HCT116 (cell line): ENCODE results near the gene NTSR1. TPM values are rescaled to one million over a fixed set of nuclear protein-coding genes. Genes with fewer than 3 reads are reported as not detected.

Experiments used
- ATAC-seq: fragments of 200-7000 bp; cut with Tn5 transposase; 2 replicates; pipeline ENCODE4 v1.9.1; 2020; ENCODE audit warnings: mild to moderate bottlenecking, moderate library complexity
- BruUV-seq: library from RNA; stranded (reverse); fragments of 400-500 nt; replicated peaks from 2 replicates; lab custom pipeline; 2021; lab: Mats Ljungman, UMichigan
- CTCF ChIA-PET: fragments of 300-600 bp; sonication (Branson Sonifier 250); formaldehyde crosslinking; loops from one replicate; lab custom pipeline; 2021; ENCODE audit warnings: antibody characterized with exemption; lab: Charles Lee
- POLR2A ChIA-PET: fragments of 300-600, 350-600 bp; sonication (Branson Sonifier 250); formaldehyde crosslinking; loops from one replicate; lab custom pipeline; 2021; ENCODE audit warnings: antibody characterized with exemption; lab: Charles Lee
- RAD21 ChIA-PET, 2 experiments: fragments of 300-600 bp; sonication (Branson Sonifier 250); formaldehyde crosslinking; loops; one replicate each; lab custom pipeline; 2023; ENCODE audit warnings: low total read pairs in 2 of 2; ENCODE audit not compliant: uncharacterized antibody in 2 of 2, unreplicated experiment in 2 of 2, low non-redundant PET in 1 of 2; lab: Charles Lee
- DNase-seq: peaks from one replicate; pipeline ENCODE4 v3.0.0-alpha.2; 2010; ENCODE audit warnings: low read depth, low spot score
- H2AFZ ChIP-seq: fragments of 200-600 bp; shearing (Covaris generic), sonication (generic); 2 replicates; pipeline ENCODE4 v1.6.1; 2017; ENCODE audit warnings: low read depth, mixed run types, mixed read lengths, antibody characterized with exemption, low read length; ENCODE audit not compliant: poor library complexity, severe bottlenecking
- H3K27ac ChIP-seq: 2 replicates; pipeline ENCODE4 v1.5.1; 2012; ENCODE audit warnings: low read depth, low read length
- H3K27me3 ChIP-seq: fragments of 200-600 bp; sonication (generic); 2 replicates; pipeline ENCODE4 v1.6.1; 2016; ENCODE audit warnings: mixed run types, low read length, mixed read lengths; ENCODE audit not compliant: insufficient read depth
- H3K36me3 ChIP-seq, 2 experiments: fragments of 200-500 bp in 1 of 2; fragments of 200-600 bp in 1 of 2; sonication (Bioruptor generic) in 1 of 2; sonication (generic) in 1 of 2; 2 replicates each; pipeline versions ENCODE4 v1.5.1 to v1.6.1; 2014 to 2016; ENCODE audit warnings: low read length in 2 of 2, inconsistent platforms in 1 of 2, mixed read lengths in 1 of 2, mixed run types in 1 of 2; ENCODE audit not compliant: insufficient read depth in 2 of 2, control insufficient read depth in 1 of 2
- H3K4me1 ChIP-seq, 2 experiments: fragments of 200-600 bp in 1 of 2; sonication (generic) in 1 of 2; 2 replicates each; pipeline versions ENCODE4 v1.5.1 to v1.6.1; 2012 to 2017; ENCODE audit warnings: low read length in 2 of 2, inconsistent platforms in 1 of 2, mild to moderate bottlenecking in 1 of 2, mixed read lengths in 1 of 2, mixed run types in 1 of 2, moderate library complexity in 1 of 2; ENCODE audit not compliant: insufficient read depth in 2 of 2, control insufficient read depth in 1 of 2
- H3K4me2 ChIP-seq: fragments of 200-600 bp; sonication (generic); 2 replicates; pipeline ENCODE4 v1.6.1; 2017; ENCODE audit warnings: mixed run types, low read length, mixed read lengths
- H3K4me3 ChIP-seq, 2 experiments: fragments of 200-600 bp in 1 of 2; sonication (generic) in 1 of 2; replicated peaks in 1 of 2; 2 replicates each; pipeline ENCODE4 v1.5.1; 2011 to 2016; ENCODE audit warnings: low read length in 2 of 2, control low read depth in 1 of 2, low read depth in 1 of 2, mild to moderate bottlenecking in 1 of 2, mixed read lengths in 1 of 2, mixed run types in 1 of 2
- H3K79me2 ChIP-seq: fragments of 200-600 bp; sonication (generic); 2 replicates; pipeline ENCODE4 v1.6.1; 2017; ENCODE audit warnings: mild to moderate bottlenecking, mixed run types, low read length, moderate library complexity, mixed read lengths; ENCODE audit not compliant: insufficient read depth
- H3K9ac ChIP-seq: fragments of 200-600 bp; sonication (generic); 2 replicates; pipeline ENCODE4 v1.6.1; 2016; ENCODE audit warnings: low read length, mixed read lengths
- H3K9me2 ChIP-seq: fragments of 200-600 bp; sonication (generic), shearing (Covaris generic); 2 replicates; pipeline ENCODE4 v1.6.1; 2017; ENCODE audit warnings: mixed run types, mild to moderate bottlenecking, moderate library complexity; ENCODE audit not compliant: insufficient read depth
- H3K9me3 ChIP-seq, 2 experiments: fragments of 200-500 bp in 1 of 2; fragments of 200-600 bp in 1 of 2; sonication (Bioruptor generic) in 1 of 2; sonication (generic) in 1 of 2; 2 replicates each; pipeline ENCODE4 v1.6.1; 2014 to 2017; ENCODE audit warnings: low read length in 2 of 2, mixed read lengths in 2 of 2, inconsistent platforms in 1 of 2, low read depth in 1 of 2, mild to moderate bottlenecking in 1 of 2, mixed run types in 1 of 2, moderate library complexity in 1 of 2; ENCODE audit not compliant: control insufficient read depth in 1 of 2, insufficient read depth in 1 of 2
- H4K20me1 ChIP-seq: fragments of 200-600 bp; sonication (generic), shearing (Covaris generic); 2 replicates; pipeline ENCODE4 v1.6.1; 2017; ENCODE audit warnings: mixed run types, mild to moderate bottlenecking, moderate library complexity; ENCODE audit not compliant: insufficient read depth
- ELF1 ChIP-seq: IDR thresholded peaks from 2 replicates; pipeline ENCODE4 v1.6.1; 2012; ENCODE audit warnings: low read depth, borderline replicate concordance
- EZH2phosphoT487 ChIP-seq: fragments of 200-600 bp; IDR thresholded peaks from 2 replicates; pipeline ENCODE4 v1.6.1; 2018; ENCODE audit warnings: antibody characterized with exemption, borderline replicate concordance
- JUND ChIP-seq: IDR thresholded peaks from 2 replicates; pipeline ENCODE4 v1.6.1; 2012
- POLR2A ChIP-seq: IDR thresholded peaks from 2 replicates; pipeline ENCODE4 v1.7.0; 2011; ENCODE audit warnings: borderline replicate concordance; ENCODE audit not compliant: insufficient read depth, insufficient read length; ENCODE audit errors: extremely low read depth
- POLR2AphosphoS5 ChIP-seq: IDR thresholded peaks from 2 replicates; pipeline ENCODE4 v1.6.1; 2011; ENCODE audit warnings: mild to moderate bottlenecking, low read depth, low read length, moderate library complexity
- RAD21 ChIP-seq: IDR thresholded peaks from 2 replicates; pipeline ENCODE4 v1.6.1; 2012; ENCODE audit warnings: low read depth, mild to moderate bottlenecking
- SP1 ChIP-seq: IDR thresholded peaks from 2 replicates; pipeline ENCODE4 v1.6.1; 2012; ENCODE audit warnings: low read depth
- SRF ChIP-seq: IDR thresholded peaks from 2 replicates; pipeline ENCODE4 v1.6.1; 2012; ENCODE audit warnings: low read depth
- ZFX ChIP-seq: fragments of 450-650 bp; IDR thresholded peaks from 2 replicates; pipeline ENCODE4 v1.6.1; 2017
- ZNF274 ChIP-seq: fragments of 200-500 bp; sonication (Bioruptor generic); IDR thresholded peaks from 2 replicates; pipeline ENCODE4 v1.6.1; 2014; ENCODE audit warnings: mild to moderate bottlenecking, low read depth, low read length, inconsistent platforms
- intact Hi-C: fragments of 100-400 bp; cut with micrococcal nuclease; formaldehyde crosslinking; loops from 2 replicates; pipeline ENCODE4 v1.10.0; 2022
- total RNA-seq: library from RNA; stranded (reverse); gene quantifications from one replicate; pipeline ENCODE4 v1.2.1, GENCODE V29; 2021; ENCODE audit not compliant: unreplicated experiment
- TF ChIP-seq, protein P1 (sequence below): IDR thresholded peaks from 2 replicates; pipeline ENCODE4 v1.6.1; 2011; ENCODE audit warnings: mild to moderate bottlenecking, low read length, moderate library complexity; ENCODE audit not compliant: insufficient replicate concordance; ENCODE audit errors: extremely low read depth

The NTSR1 gene
- total RNA-seq, 1 experiment from 2014 or later = 187 TPM

DNA sequence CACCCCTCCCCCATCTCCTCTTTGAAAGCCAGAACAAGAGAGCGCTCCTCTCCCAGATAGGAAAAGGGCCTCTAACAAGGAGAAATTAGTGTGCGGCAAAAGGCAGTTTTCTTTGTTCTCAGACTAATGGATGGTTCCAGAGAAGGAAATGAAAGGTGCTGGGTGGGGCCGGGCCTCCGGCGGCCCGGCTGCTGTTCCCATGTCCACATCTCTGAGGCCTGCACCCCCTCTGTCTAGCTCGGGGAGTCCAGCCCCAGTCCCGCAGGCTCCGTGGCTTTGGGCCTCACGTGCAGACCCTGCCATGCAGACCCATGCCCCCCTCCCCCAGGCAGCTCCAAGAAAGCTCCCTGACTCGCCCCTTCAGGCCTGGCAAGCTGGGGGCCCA is 51.8 kb downstream of the NTSR1 start (continued):
- TF ChIP-seq, protein P1, sequence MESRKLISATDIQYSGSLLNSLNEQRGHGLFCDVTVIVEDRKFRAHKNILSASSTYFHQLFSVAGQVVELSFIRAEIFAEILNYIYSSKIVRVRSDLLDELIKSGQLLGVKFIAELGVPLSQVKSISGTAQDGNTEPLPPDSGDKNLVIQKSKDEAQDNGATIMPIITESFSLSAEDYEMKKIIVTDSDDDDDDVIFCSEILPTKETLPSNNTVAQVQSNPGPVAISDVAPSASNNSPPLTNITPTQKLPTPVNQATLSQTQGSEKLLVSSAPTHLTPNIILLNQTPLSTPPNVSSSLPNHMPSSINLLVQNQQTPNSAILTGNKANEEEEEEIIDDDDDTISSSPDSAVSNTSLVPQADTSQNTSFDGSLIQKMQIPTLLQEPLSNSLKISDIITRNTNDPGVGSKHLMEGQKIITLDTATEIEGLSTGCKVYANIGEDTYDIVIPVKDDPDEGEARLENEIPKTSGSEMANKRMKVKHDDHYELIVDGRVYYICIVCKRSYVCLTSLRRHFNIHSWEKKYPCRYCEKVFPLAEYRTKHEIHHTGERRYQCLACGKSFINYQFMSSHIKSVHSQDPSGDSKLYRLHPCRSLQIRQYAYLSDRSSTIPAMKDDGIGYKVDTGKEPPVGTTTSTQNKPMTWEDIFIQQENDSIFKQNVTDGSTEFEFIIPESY = no peak
- TF ChIP-seq RAD21 (no peak), ELF1 (no peak), SP1 (no peak), JUND (no peak), EZH2phosphoT487 (no peak)

DNA sequence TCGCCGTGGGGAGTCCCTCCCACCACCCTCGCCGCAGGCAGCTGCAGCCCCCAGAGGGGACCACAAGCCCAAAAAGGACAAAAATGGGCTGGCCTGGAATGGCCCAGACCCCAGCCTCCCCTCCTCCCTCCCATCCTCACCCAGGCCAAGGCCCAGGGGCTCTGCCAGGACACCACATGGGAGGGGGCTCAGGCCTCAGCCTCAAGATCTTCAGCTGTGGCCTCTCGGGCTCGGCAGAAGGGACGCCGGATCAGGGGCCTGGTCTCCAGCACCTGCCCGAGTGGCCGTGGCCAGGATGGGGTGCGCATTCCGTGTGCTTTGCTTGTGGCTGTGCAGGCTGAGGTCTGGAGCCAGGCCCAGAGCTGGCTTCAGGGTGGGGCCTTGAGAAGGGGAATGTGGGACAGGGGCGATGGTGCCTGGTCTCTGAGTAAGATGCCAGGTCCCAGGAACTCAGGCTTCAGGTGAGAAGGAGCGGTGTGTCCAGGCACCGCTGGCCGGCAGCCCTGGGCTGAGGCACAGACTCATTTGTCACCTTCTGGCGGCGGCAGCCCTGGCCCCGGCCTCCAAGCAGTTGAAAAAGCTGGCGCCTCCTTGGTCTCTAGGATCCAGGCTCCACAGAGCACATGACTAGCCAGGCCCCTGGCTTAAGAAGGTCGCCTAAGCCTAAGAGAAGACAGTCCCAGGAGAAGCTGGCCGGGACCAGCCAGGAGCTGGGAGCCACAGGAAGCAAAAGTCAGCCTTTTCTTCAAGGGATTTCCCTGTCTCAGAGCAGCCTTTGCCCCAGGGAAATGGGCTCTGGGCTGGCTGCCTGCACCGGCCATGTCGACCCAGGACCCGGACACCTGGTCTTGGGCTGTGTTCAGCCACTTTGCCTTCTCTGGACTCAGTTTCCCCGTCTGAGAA is 52.5 kb downstream of the NTSR1 start:
- Histone ChIP-seq H3K79me2 (peaks cover 16% of the 10 kb centered on the region), H3K4me3 (no peak overlapping the region), H3K27me3 (no peaks in the 10 kb centered on the region)
- no peak for TF ChIP-seq SRF
- TF ChIP-seq POLR2A = no peak
- peak; percentile 53; the same call in 1 of the 2 replicates for TF ChIP-seq POLR2AphosphoS5
- TF ChIP-seq ZNF274 = no peak
- TF ChIP-seq ZFX = no peak
- TF ChIP-seq, all 23 proteins: peak for 1
- ChIA-PET RAD21 (no interaction called here), POLR2A (no interaction called here), CTCF (interaction anchor here (1.3 to 2.6 kb wide), 2 partner anchors 22 to 30 kb away, joined by 4 to 13 read pairs; no protein-coding TSS in a partner anchor)
- ATAC-seq (0 out of 2 replicates have a peak, but pooled peaks have one; percentile 5), DNase-seq (no peak)
- H3K27ac ChIP-seq = peak overlapping the region; percentile 49; the same call in 1 of the 2 replicates
- H3K9ac ChIP-seq = no peak overlapping the region
- BruUV-seq = no TSS peak
- no peak overlapping the region for H3K4me2 ChIP-seq
- no peak overlapping the region for H2AFZ ChIP-seq
- H3K9me3 ChIP-seq = no peaks in the 10 kb centered on the region
- H4K20me1 ChIP-seq = peaks cover 12% of the 10 kb centered on the region; the same call in 1 of the 2 replicates
- intact Hi-C loops = no loop called here
- peaks cover 0 to 39% of the 10 kb centered on the region in 2 experiments; a peak in 3 of 4 replicates for H3K4me1 ChIP-seq
- H3K36me3 ChIP-seq = peaks cover 17 to 40% of the 10 kb centered on the region in 2 experiments; a peak in 3 of 4 replicates
- no peaks in the 10 kb centered on the region for H3K9me2 ChIP-seq
